Neuron (in vitro differentiated cells): ENCODE results near the gene DNAJC17.

Source experiments
- H2AFZ ChIP-seq: one replicate; pipeline ENCODE4 v1.6.1; 2013; ENCODE audit warnings: low read depth, mild to moderate bottlenecking, inconsistent platforms, low read length, moderate library complexity
- H3K27me3 ChIP-seq: one replicate; pipeline ENCODE4 v1.6.1; 2013; ENCODE audit warnings: low read length; ENCODE audit not compliant: insufficient read depth
- H3K36me3 ChIP-seq: one replicate; pipeline ENCODE4 v1.6.1; 2013; ENCODE audit warnings: low read length; ENCODE audit not compliant: insufficient read depth
- H3K4me1 ChIP-seq: one replicate; pipeline ENCODE4 v1.6.1; 2013; ENCODE audit warnings: low read length; ENCODE audit not compliant: insufficient read depth
- H3K4me3 ChIP-seq: 2 replicates; pipeline ENCODE4 v1.5.1; 2013; ENCODE audit warnings: mild to moderate bottlenecking, low read length, moderate library complexity
- H3K9me3 ChIP-seq: one replicate; pipeline ENCODE4 v1.6.1; 2013; ENCODE audit warnings: low read length

DNAJC17 gene

GRCh38 chr15:40763801-40764628, 43.3 kb downstream of the DNAJC17 start, which contains the start of gene GCHFR:
Gene GCHFR (plus strand): TSS chr15:40764068. CDS start chr15:40764181, 113 bp downstream.
- Histone ChIP-seq H3K9me3 (no peaks in the 10 kb centered on the region), H2AFZ (no peak within 1 kb of the TSS), H3K4me3 (peak within 1 kb of the TSS; percentile 35), H3K27me3 (no peaks in the 10 kb centered on the region), H3K36me3 (no peaks in the 10 kb centered on the region), H3K4me1 (no peaks in the 10 kb centered on the region)

GRCh38 chr15:40762919-40763800, 44.1 kb downstream of the DNAJC17 start:
- Histone ChIP-seq H3K36me3 (no peaks in the 10 kb centered on the region), H3K4me3 (peak overlapping the region; percentile 35), H3K9me3 (no peaks in the 10 kb centered on the region), H3K4me1 (no peaks in the 10 kb centered on the region), H2AFZ (no peak overlapping the region), H3K27me3 (no peaks in the 10 kb centered on the region)

GRCh38 chr15:40759961-40760360, 47.3 kb downstream of the DNAJC17 start:
- Histone ChIP-seq H3K27me3 (no peaks in the 10 kb centered on the region), H3K36me3 (no peaks in the 10 kb centered on the region)

GRCh38 chr15:40756938-40757337, 50.3 kb downstream of the DNAJC17 start:
- H3K4me3 ChIP-seq, result no peak overlapping the region
- peaks cover 16% of the 10 kb centered on the region for H3K4me1 ChIP-seq
- H3K27me3 ChIP-seq, result no peaks in the 10 kb centered on the region
- H3K9me3 ChIP-seq, result no peaks in the 10 kb centered on the region
- no peak overlapping the region for H2AFZ ChIP-seq
- peaks cover 9% of the 10 kb centered on the region for H3K36me3 ChIP-seq

More at GRCh38 chr15:40759961-40760360, 47.3 kb downstream of the DNAJC17 start:
- no peak overlapping the region for H3K4me3 ChIP-seq
- no peaks in the 10 kb centered on the region for H3K9me3 ChIP-seq
- H2AFZ ChIP-seq, result no peak overlapping the region
- H3K4me1 ChIP-seq, result peaks cover 6% of the 10 kb centered on the region

GRCh38 chr15:40755812-40756208, 51.5 kb downstream of the DNAJC17 start:
- peak overlapping the region; percentile 89 for H3K4me3 ChIP-seq
- peak overlapping the region; percentile 95 for H2AFZ ChIP-seq
- peaks cover 19% of the 10 kb centered on the region for H3K36me3 ChIP-seq
- H3K4me1 ChIP-seq, result peaks cover 16% of the 10 kb centered on the region
- no peaks in the 10 kb centered on the region for H3K27me3 ChIP-seq
- H3K9me3 ChIP-seq, result no peaks in the 10 kb centered on the region

- Histone ChIP-seq H3K27me3 (no peaks in the 10 kb centered on the region), H2AFZ (peak within 1 kb of the TSS; percentile 95), H3K4me1 (peaks cover 16% of the 10 kb centered on the region), H3K4me3 (peak within 1 kb of the TSS; percentile 89), H3K36me3 (peaks cover 19% of the 10 kb centered on the region), H3K9me3 (no peaks in the 10 kb centered on the region)
These were observed 52.1 kb downstream of the DNAJC17 start, which contains the start of gene RMDN3 for GRCh38 chr15:40754883-40755811. Gene RMDN3 (minus strand): TSS chr15:40755254. CDS start chr15:40754783, 471 bp downstream.

- peak overlapping the region; percentile 89 for H3K4me3 ChIP-seq
- H3K4me1 ChIP-seq, result peaks cover 16% of the 10 kb centered on the region
- peaks cover 19% of the 10 kb centered on the region for H3K36me3 ChIP-seq
- no peaks in the 10 kb centered on the region for H3K9me3 ChIP-seq
- peak overlapping the region; percentile 95 for H2AFZ ChIP-seq
- H3K27me3 ChIP-seq, result no peaks in the 10 kb centered on the region
These were observed 52.7 kb downstream of the DNAJC17 start for GRCh38 chr15:40754574-40754882.

GRCh38 chr15:40751745-40752144, 55.5 kb downstream of the DNAJC17 start:
- no peak overlapping the region for H2AFZ ChIP-seq
- no peaks in the 10 kb centered on the region for H3K9me3 ChIP-seq
- H3K36me3 ChIP-seq, result peaks cover 25% of the 10 kb centered on the region
- peaks cover 16% of the 10 kb centered on the region for H3K4me1 ChIP-seq
- no peaks in the 10 kb centered on the region for H3K27me3 ChIP-seq
- no peak overlapping the region for H3K4me3 ChIP-seq

- Histone ChIP-seq H3K9me3 (no peaks in the 10 kb centered on the region), H3K4me1 (peaks cover 16% of the 10 kb centered on the region), H3K36me3 (peaks cover 25% of the 10 kb centered on the region), H3K27me3 (no peaks in the 10 kb centered on the region), H2AFZ (no peak overlapping the region), H3K4me3 (no peak overlapping the region)
These were observed 56.4 kb downstream of the DNAJC17 start for GRCh38 chr15:40750885-40751284.

GRCh38 chr15:40749151-40749630, 58.1 kb downstream of the DNAJC17 start:
- Histone ChIP-seq H2AFZ (no peak overlapping the region), H3K27me3 (no peaks in the 10 kb centered on the region), H3K4me3 (no peak overlapping the region), H3K36me3 (peaks cover 32% of the 10 kb centered on the region), H3K9me3 (no peaks in the 10 kb centered on the region), H3K4me1 (peaks cover 6% of the 10 kb centered on the region)

GRCh38 chr15:40747685-40748631, 59.3 kb downstream of the DNAJC17 start:
- H3K4me3 ChIP-seq, result no peak overlapping the region
- no peak overlapping the region for H2AFZ ChIP-seq
- peaks cover 41% of the 10 kb centered on the region for H3K36me3 ChIP-seq
- no peaks in the 10 kb centered on the region for H3K9me3 ChIP-seq
- H3K27me3 ChIP-seq, result no peaks in the 10 kb centered on the region
- no peaks in the 10 kb centered on the region for H3K4me1 ChIP-seq
